Neural cell (in vitro differentiated cells): ENCODE results near the gene MEAF6.

Experiments
- CTCF ChIP-seq: fragments of 450-650 bp; IDR thresholded peaks from 2 replicates; pipeline ENCODE4 v1.5.1; 2014; ENCODE audit warnings: antibody characterized with exemption, mild to moderate bottlenecking, moderate library complexity; ENCODE audit not compliant: poor library complexity, severe bottlenecking
- EP300 ChIP-seq: fragments of 450-650 bp; conservative IDR thresholded peaks from 2 replicates; pipeline ENCODE4 v1.6.1; 2014; ENCODE audit warnings: antibody characterized with exemption, mild to moderate bottlenecking, moderate library complexity; ENCODE audit not compliant: poor library complexity, severe bottlenecking
- EZH2 ChIP-seq: fragments of 200-600, 300-800 bp; shearing (Covaris generic), sonication (generic); IDR thresholded peaks from 2 replicates; pipeline ENCODE4 v1.6.1; 2014; ENCODE audit warnings: antibody characterized with exemption, low read length, borderline replicate concordance, mild to moderate bottlenecking; ENCODE audit not compliant: insufficient read depth, poor library complexity, severe bottlenecking
- MXI1 ChIP-seq: fragments of 450-650 bp; conservative IDR thresholded peaks from 2 replicates; pipeline ENCODE4 v1.6.1; 2014; ENCODE audit warnings: antibody characterized with exemption, mild to moderate bottlenecking; ENCODE audit not compliant: poor library complexity, severe bottlenecking
- POLR2AphosphoS5 ChIP-seq: IDR thresholded peaks from 2 replicates; pipeline ENCODE4 v1.6.1; 2012
- RAD21 ChIP-seq: fragments of 450-650 bp; conservative IDR thresholded peaks from 2 replicates; pipeline ENCODE4 v1.6.1; 2014; ENCODE audit warnings: antibody characterized with exemption, mild to moderate bottlenecking, moderate library complexity
- REST ChIP-seq: IDR thresholded peaks from 2 replicates; pipeline ENCODE4 v1.6.1; 2012; ENCODE audit warnings: borderline replicate concordance
- TAF1 ChIP-seq: IDR thresholded peaks from 2 replicates; pipeline ENCODE4 v1.6.1; 2012; ENCODE audit warnings: low read depth

GRCh38 chr1:37472281-37472680, 42.3 kb downstream of the MEAF6 start:
- no peak for TF ChIP-seq RAD21
- TF ChIP-seq CTCF, result no peak
- no peak for TF ChIP-seq REST
- TF ChIP-seq EZH2, result no peak
- TF ChIP-seq MXI1, result no peak
- TF ChIP-seq EP300, result no peak
- no peak for TF ChIP-seq TAF1
- TF ChIP-seq POLR2AphosphoS5, result no peak
